Measurements from ENCODE around the gene ZYX. TPM values are rescaled to one million over a fixed set of nuclear protein-coding genes. Genes with fewer than 3 reads are reported as not detected.

ZYX gene
- 143 to 225 TPM (median 205 TPM) in 5 replicates for total RNA-seq (2022; extraction: Qiagen RNA extraction)

GRCh38 chr7:143380646-143381426, at the start of gene ZYX:
ZYX (plus strand) TSS chr7:143381345; CDS start chr7:143381572, 227 bp downstream.

GRCh38 chr7:143362131-143363015, 18.8 kb upstream of the ZYX start, which contains the start of gene FAM131B:
FAM131B (minus strand) TSS chr7:143362713; CDS start chr7:143362603, 110 bp downstream.

GRCh38 chr7:143408686-143409561, 27.8 kb downstream of the ZYX start, which contains the start of gene EPHA1:
EPHA1 (minus strand) TSS chr7:143408856; CDS start chr7:143408805, 51 bp downstream.

Other genes starting within 250 kb of the ZYX start
- 0.19 to 0.32 TPM (median 0.23 TPM) in 3 of 5 replicates, not detected in the others for gene PIP, start 249.3 kb upstream of the ZYX start, total RNA-seq (2022; extraction: Qiagen RNA extraction)
- gene TAS2R39, start 197.9 kb upstream of the ZYX start, total RNA-seq (2022; extraction: Qiagen RNA extraction), result not detected in 5 replicates
- gene TAS2R40, start 159.3 kb upstream of the ZYX start, total RNA-seq (2022; extraction: Qiagen RNA extraction), result not detected in 5 replicates
- gene GSTK1, start 117.9 kb upstream of the ZYX start, total RNA-seq (2022; extraction: Qiagen RNA extraction), result 112 to 119 TPM (median 113 TPM) in 5 replicates
- gene TMEM139, start 96.4 kb upstream of the ZYX start, total RNA-seq (2022; extraction: Qiagen RNA extraction), result 0.63 to 1.0 TPM (median 0.67 TPM) in 5 replicates
- gene CASP2, start 93.0 kb upstream of the ZYX start, total RNA-seq (2022; extraction: Qiagen RNA extraction), result 20.7 to 24.6 TPM (median 21.4 TPM) in 5 replicates
- gene CLCN1, start 65.2 kb upstream of the ZYX start, total RNA-seq (2022; extraction: Qiagen RNA extraction), result 0.03 to 0.06 TPM (median 0.05 TPM) in 3 of 5 replicates, not detected in the others
- 0.25 to 0.38 TPM (median 0.34 TPM) in 5 replicates for gene FAM131B, start 18.6 kb upstream of the ZYX start, total RNA-seq (2022; extraction: Qiagen RNA extraction)
- gene EPHA1, start 27.5 kb downstream of the ZYX start, total RNA-seq (2022; extraction: Qiagen RNA extraction), result 0.13 to 0.14 TPM in 2 of 5 replicates, not detected in the others
- not detected in 5 replicates for gene TAS2R60, start 62.1 kb downstream of the ZYX start, total RNA-seq (2022; extraction: Qiagen RNA extraction)
- not detected in 5 replicates for gene TAS2R41, start 96.5 kb downstream of the ZYX start, total RNA-seq (2022; extraction: Qiagen RNA extraction)
- gene CTAGE15, start 190.5 kb downstream of the ZYX start, total RNA-seq (2022; extraction: Qiagen RNA extraction), result 0.04 TPM in 1 of 5 replicates, not detected in the others
- gene TCAF2, start 239.6 kb downstream of the ZYX start, total RNA-seq (2022; extraction: Qiagen RNA extraction), result 1.4 to 2.1 TPM (median 1.5 TPM) in 5 replicates